D341Med (cell line): Measurements from ENCODE around the gene MCTP2.

Source experiments
- DNase-seq: peaks from one replicate; pipeline ENCODE4 v3.0.0; 2012; ENCODE audit warnings: low spot score

MCTP2 gene

GRCh38 chr15:94398001-94398400 is 166.6 kb downstream of the MCTP2 start:
- DNase-seq: no peak

GRCh38 chr15:94400526-94401298 is 169.4 kb downstream of the MCTP2 start:
- DNase-seq: no peak

GRCh38 chr15:94403331-94403730 is 172.0 kb downstream of the MCTP2 start:
- DNase-seq: no peak

- no peak for DNase-seq
These were observed 173.4 kb downstream of the MCTP2 start for GRCh38 chr15:94404733-94405283.

- DNase-seq: no peak
These were observed 179.9 kb downstream of the MCTP2 start for GRCh38 chr15:94411285-94411684.

GRCh38 chr15:94411846-94412245 is 180.5 kb downstream of the MCTP2 start:
- no peak for DNase-seq

GRCh38 chr15:94412979-94413746 is 181.8 kb downstream of the MCTP2 start:
- no peak for DNase-seq

GRCh38 chr15:94414916-94415315 is 183.6 kb downstream of the MCTP2 start:
- no peak for DNase-seq

- DNase-seq: no peak
These were observed 184.9 kb downstream of the MCTP2 start for GRCh38 chr15:94416267-94416666.

GRCh38 chr15:94416820-94417219 is 185.5 kb downstream of the MCTP2 start:
- DNase-seq: no peak

- DNase-seq: no peak
These were observed 186.3 kb downstream of the MCTP2 start for GRCh38 chr15:94417501-94418293.

GRCh38 chr15:94421706-94422105 is 190.3 kb downstream of the MCTP2 start:
- no peak for DNase-seq

GRCh38 chr15:94432279-94432678 is 200.9 kb downstream of the MCTP2 start:
- DNase-seq: no peak

GRCh38 chr15:94439158-94439557 is 207.8 kb downstream of the MCTP2 start:
- no peak for DNase-seq

- DNase-seq: no peak
These were observed 210.4 kb downstream of the MCTP2 start for GRCh38 chr15:94441760-94442159.

GRCh38 chr15:94442480-94442879 is 211.1 kb downstream of the MCTP2 start:
- DNase-seq: no peak

GRCh38 chr15:94443186-94443585 is 211.8 kb downstream of the MCTP2 start:
- DNase-seq: no peak

GRCh38 chr15:94445566-94446160 is 214.3 kb downstream of the MCTP2 start:
- no peak for DNase-seq

GRCh38 chr15:94446441-94446840 is 215.1 kb downstream of the MCTP2 start:
- DNase-seq: no peak

GRCh38 chr15:94451466-94451865 is 220.1 kb downstream of the MCTP2 start:
- no peak for DNase-seq

- no peak for DNase-seq
These were observed 222.0 kb downstream of the MCTP2 start for GRCh38 chr15:94453227-94453988.
